Retina (tissue), 1 donor: ENCODE measurements around the gene ZNF32.
"Not testable (repeated sequence)": the region's sequence is repeated elsewhere in the genome, so short reads cannot be mapped to it uniquely, and the experiment has no call there.

Experiments
- DNase-seq: peaks from one replicate; pipeline ENCODE4 v3.0.0-alpha.2; 2016

Gene ZNF32

GRCh38 chr10:43623351-43623750 lies 25.3 kb downstream of the ZNF32 start:
- no peak for DNase-seq

- no peak for DNase-seq
Observed at GRCh38 chr10:43622038-43622437, 26.6 kb downstream of the ZNF32 start.

- no peak for DNase-seq
Observed at GRCh38 chr10:43619368-43619767, 29.3 kb downstream of the ZNF32 start.

- no peak for DNase-seq
Observed at GRCh38 chr10:43616697-43617370, 31.8 kb downstream of the ZNF32 start.

GRCh38 chr10:43610636-43611035 lies 38.0 kb downstream of the ZNF32 start:
- DNase-seq: no peak

- DNase-seq: no peak
Observed at GRCh38 chr10:43607199-43607573, 41.5 kb downstream of the ZNF32 start.

GRCh38 chr10:43606323-43607198 lies 42.1 kb downstream of the ZNF32 start, which contains the start of gene ZNF485:
Gene ZNF485, plus strand, starts transcription at chr10:43606438. Its CDS starts 613 bp downstream, at chr10:43607051.
- peak; percentile 92 for DNase-seq

GRCh38 chr10:43605850-43606322 lies 42.8 kb downstream of the ZNF32 start:
- no peak for DNase-seq

GRCh38 chr10:43601576-43601975 lies 47.1 kb downstream of the ZNF32 start:
- not testable (repeated sequence) for DNase-seq

GRCh38 chr10:43599333-43599732 lies 49.3 kb downstream of the ZNF32 start:
- DNase-seq: no peak

GRCh38 chr10:43598446-43598845 lies 50.2 kb downstream of the ZNF32 start:
- DNase-seq: no peak

- DNase-seq: no peak
Observed at GRCh38 chr10:43596546-43596945, 52.1 kb downstream of the ZNF32 start.

GRCh38 chr10:43595739-43596298 lies 52.9 kb downstream of the ZNF32 start:
- no peak for DNase-seq

GRCh38 chr10:43594944-43595589 lies 53.6 kb downstream of the ZNF32 start:
- no peak for DNase-seq
